Smooth muscle cell (in vitro differentiated cells): ENCODE data around the gene FSTL4. TPM values are rescaled to one million over a fixed set of nuclear protein-coding genes. Genes with fewer than 3 reads are reported as not detected.

Experiments used
- DNase-seq: peaks from one replicate; lab custom pipeline; 2025; ENCODE audit not compliant: unreplicated experiment; lab: John Stamatoyannopoulos, UW
- H2AFZ ChIP-seq: fragments of 200-600 bp; sonication (generic); 2 replicates; pipeline ENCODE4 v1.6.0; 2016; ENCODE audit warnings: antibody characterized with exemption, low read depth, mild to moderate bottlenecking
- H3F3A ChIP-seq: fragments of 200-600 bp; sonication (generic); 2 replicates; pipeline ENCODE4 v1.6.0; 2017; ENCODE audit warnings: antibody characterized with exemption, low read depth
- H3K27ac ChIP-seq: fragments of 200-600 bp; sonication (generic); 2 replicates; pipeline ENCODE4 v1.5.1; 2016; ENCODE audit warnings: low read depth, mild to moderate bottlenecking
- H3K27me3 ChIP-seq: fragments of 200-600 bp; sonication (generic); 2 replicates; pipeline ENCODE4 v1.6.1; 2016; ENCODE audit warnings: low read depth, mild to moderate bottlenecking
- H3K36me3 ChIP-seq: fragments of 200-600 bp; sonication (generic); 2 replicates; pipeline ENCODE4 v1.5.1; 2016; ENCODE audit warnings: low read depth
- H3K4me1 ChIP-seq: fragments of 200-600 bp; sonication (generic); 2 replicates; pipeline ENCODE4 v1.5.1; 2016; ENCODE audit warnings: low read depth
- H3K4me2 ChIP-seq: fragments of 200-600 bp; sonication (generic); 2 replicates; pipeline ENCODE4 v1.6.0; 2016; ENCODE audit warnings: mild to moderate bottlenecking
- H3K4me3 ChIP-seq: fragments of 200-600 bp; sonication (generic); 2 replicates; pipeline ENCODE4 v1.5.1; 2016; ENCODE audit warnings: mild to moderate bottlenecking
- H3K79me2 ChIP-seq: fragments of 200-600 bp; sonication (generic); 2 replicates; pipeline ENCODE4 v1.6.0; 2016; ENCODE audit warnings: low read depth, mild to moderate bottlenecking
- H3K9ac ChIP-seq: fragments of 200-600 bp; sonication (generic); 2 replicates; pipeline ENCODE4 v1.6.0; 2016; ENCODE audit warnings: low read depth
- H3K9me3 ChIP-seq: fragments of 200-600 bp; sonication (generic); replicated peaks from 2 replicates; pipeline ENCODE4 v1.5.1; 2016; ENCODE audit warnings: low read depth
- H4K20me1 ChIP-seq: fragments of 200-600 bp; sonication (generic); 2 replicates; pipeline ENCODE4 v1.6.0; 2016; ENCODE audit warnings: low read depth
- CTCF ChIP-seq: fragments of 200-600 bp; sonication (generic); IDR thresholded peaks from 2 replicates; pipeline ENCODE4 v1.5.1; 2017; ENCODE audit warnings: borderline replicate concordance, mild to moderate bottlenecking, antibody characterized with exemption; ENCODE audit not compliant: insufficient read depth, poor library complexity, severe bottlenecking
- WGBS: methylation state at CpG from one replicate; pipeline ENCODE4 v1.1.7; 2016; ENCODE audit warnings: low lambda C conversion rate; 5-methylcytosine and 5-hydroxymethylcytosine counted together
- polyA plus RNA-seq: library from polyadenylated mRNA; unstranded; fragments of >200 nt; fragmentation: Nextera tagmentation; extraction: Ambion mirVana; gene quantifications from 2 replicates; pipeline ENCODE4 v1.2.1, GENCODE V29; 2016
- total RNA-seq: library from RNA; depleted of rRNA; stranded (reverse); fragments of >200 nt; gene quantifications from 2 replicates; pipeline ENCODE4 v1.2.3, GENCODE V29; 2014

Gene FSTL4
- total and polyA plus RNA-seq, 2 experiments from 2014 or later = 0.49 TPM; not detected in 1

GRCh38 chr5:133494232-133494922 is 118.0 kb downstream of the FSTL4 start:
- Histone ChIP-seq H3K79me2 (no peaks in the 10 kb centered on the region), H3K4me1 (no peaks in the 10 kb centered on the region), H3K9me3 (peaks cover 5% of the 10 kb centered on the region), H3F3A (no peaks in the 10 kb centered on the region), H2AFZ (no peak overlapping the region), H3K4me3 (no peak overlapping the region), H3K4me2 (no peak overlapping the region), H3K27me3 (peaks cover 4% of the 10 kb centered on the region), H3K27ac (no peak overlapping the region), H4K20me1 (no peaks in the 10 kb centered on the region), H3K9ac (no peak overlapping the region), H3K36me3 (no peaks in the 10 kb centered on the region)
- WGBS = 94% methylated on average over 6 of the region's 6 CpGs
- no peak for TF ChIP-seq CTCF
- no peak for DNase-seq

- H3F3A ChIP-seq = no peaks in the 10 kb centered on the region
- no peak overlapping the region for H3K4me3 ChIP-seq
- H3K36me3 ChIP-seq = no peaks in the 10 kb centered on the region
- H3K4me2 ChIP-seq = no peak overlapping the region
- H3K9ac ChIP-seq = no peak overlapping the region
- H3K27ac ChIP-seq = no peak overlapping the region
- H3K9me3 ChIP-seq = peaks cover 5% of the 10 kb centered on the region
- no peaks in the 10 kb centered on the region for H3K27me3 ChIP-seq
- no peak overlapping the region for H2AFZ ChIP-seq
- TF ChIP-seq CTCF = no peak
- no peaks in the 10 kb centered on the region for H3K79me2 ChIP-seq
- no peaks in the 10 kb centered on the region for H4K20me1 ChIP-seq
- no peak for DNase-seq
- 80% methylated on average over 1 of the region's 1 CpG for WGBS
- H3K4me1 ChIP-seq = no peaks in the 10 kb centered on the region
Measured at GRCh38 chr5:133489632-133490031, 122.7 kb downstream of the FSTL4 start.

GRCh38 chr5:133487093-133487492 is 125.2 kb downstream of the FSTL4 start:
- no peaks in the 10 kb centered on the region for H3K36me3 ChIP-seq
- DNase-seq = no peak
- no peaks in the 10 kb centered on the region for H3K4me1 ChIP-seq
- no peaks in the 10 kb centered on the region for H3K27me3 ChIP-seq
- no peak overlapping the region for H2AFZ ChIP-seq
- H3F3A ChIP-seq = no peaks in the 10 kb centered on the region
- WGBS = 85% methylated on average over 4 of the region's 4 CpGs
- H3K9me3 ChIP-seq = peaks cover 5% of the 10 kb centered on the region
- H3K9ac ChIP-seq = no peak overlapping the region
- H3K4me2 ChIP-seq = no peak overlapping the region
- no peaks in the 10 kb centered on the region for H3K79me2 ChIP-seq
- no peak overlapping the region for H3K27ac ChIP-seq
- no peak overlapping the region for H3K4me3 ChIP-seq
- no peak for TF ChIP-seq CTCF
- H4K20me1 ChIP-seq = no peaks in the 10 kb centered on the region

GRCh38 chr5:133485468-133485867 is 126.9 kb downstream of the FSTL4 start:
- H3K9me3 ChIP-seq = no peaks in the 10 kb centered on the region
- H3K4me2 ChIP-seq = no peak overlapping the region
- H3K4me3 ChIP-seq = no peak overlapping the region
- no peak for TF ChIP-seq CTCF
- no peaks in the 10 kb centered on the region for H3K79me2 ChIP-seq
- H3K9ac ChIP-seq = no peak overlapping the region
- H3K27ac ChIP-seq = no peak overlapping the region
- no peaks in the 10 kb centered on the region for H3F3A ChIP-seq
- no peaks in the 10 kb centered on the region for H3K27me3 ChIP-seq
- no peak overlapping the region for H2AFZ ChIP-seq
- no peak for DNase-seq
- 79% methylated on average over 5 of the region's 5 CpGs for WGBS
- no peaks in the 10 kb centered on the region for H4K20me1 ChIP-seq
- H3K36me3 ChIP-seq = no peaks in the 10 kb centered on the region
- no peaks in the 10 kb centered on the region for H3K4me1 ChIP-seq
